ENCODE results near the gene NFE2L1. TPM values are rescaled to one million over a fixed set of nuclear protein-coding genes. Genes with fewer than 3 reads are reported as not detected.

NFE2L1 gene
- total and polyA plus RNA-seq, 9 of the 15 experiments (the other 6 are each of a cell fraction or from before 2014, with no cell fraction given), result 2.0 to 68.6 (median 39.7) TPM

- TF ChIP-seq TGIF2 (CRISPR knock-in tag; IDR thresholded peaks at IDR 0.05) (no peak), ELF4 (CRISPR knock-in tag; IDR thresholded peaks at IDR 0.05) (no peak), TBL1XR1 (IDR thresholded peaks at IDR 0.05; ENCODE audit: low read length in 2 of 2) (no peak), TCF3 (CRISPR knock-in tag; IDR thresholded peaks at IDR 0.05) (peak; percentile 14; the same call in 1 of the 2 replicates), ILF3 (IDR thresholded peaks at IDR 0.05; ENCODE audit: borderline replicate concordance) (no peak), SRF (CRISPR knock-in tag; IDR thresholded peaks at IDR 0.05) (no peak), ZNF785 (CRISPR knock-in tag; IDR thresholded peaks at IDR 0.05) (no peak), MLLT1 (IDR thresholded peaks at IDR 0.05) (no peak), CCAR2 (IDR thresholded peaks at IDR 0.05; ENCODE audit: low read depth, low read length) (no peak), ZNF318 (IDR thresholded peaks at IDR 0.05; ENCODE audit: borderline replicate concordance in 1 of 2, low read depth in 1 of 2) (no peak), PKNOX1 (IDR thresholded peaks at IDR 0.05) (peak; percentile 45; the same call in 1 of the 2 replicates), NFATC3 (IDR thresholded peaks at IDR 0.05) (no peak), PHF21A (IDR thresholded peaks at IDR 0.05; ENCODE audit: borderline replicate concordance, low read depth) (no peak), ZNF384 (IDR thresholded peaks at IDR 0.05; ENCODE audit: low read depth, low read length) (no peak), SMAD4 (CRISPR knock-in tag; conservative IDR thresholded peaks at IDR 0.05) (0 out of 2 replicates have a peak, but pooled peaks have one; percentile 44), HNRNPH1 (optimal IDR thresholded peaks at IDR 0.05; ENCODE audit: low read depth, low read length) (no peak), CREBBP (IDR thresholded peaks at IDR 0.05; ENCODE audit: low read depth, low read length) (no peak), BCL6 (CRISPR knock-in tag; IDR thresholded peaks at IDR 0.05) (no peak)
These were observed 21.4 kb upstream of the NFE2L1 start (continued) for GRCh38 chr17:48026502-48027321.
